IMR-90 (cell line): ENCODE data around the gene PIMREG.

Experiments
- CEBPB ChIP-seq: IDR thresholded peaks from 2 replicates; pipeline ENCODE4 v1.6.1; 2012; ENCODE audit warnings: low read depth, low read length, improper control_type of control experiment
- CTCF ChIP-seq: conservative IDR thresholded peaks from 2 replicates; pipeline ENCODE4 v1.5.1; 2012; ENCODE audit warnings: mild to moderate bottlenecking, low read depth, low read length, improper control_type of control experiment
- MXI1 ChIP-seq: IDR thresholded peaks from 2 replicates; pipeline ENCODE4 v1.6.1; 2012; ENCODE audit warnings: low read depth, mild to moderate bottlenecking, low read length, moderate library complexity, borderline replicate concordance

- no peak for TF ChIP-seq CEBPB
- TF ChIP-seq MXI1 = no peak
- no peak for TF ChIP-seq CTCF
These were observed 32.5 kb downstream of the PIMREG start for GRCh38 chr17:6476810-6477179.
